Measurements from ENCODE around the gene MYH11. TPM values are rescaled to one million over a fixed set of nuclear protein-coding genes. Genes with fewer than 3 reads are reported as not detected.

Gene MYH11
- total RNA-seq, 1 experiment from 2014 or later = not detected

- Histone ChIP-seq H3K27me3 (replicated peaks; ENCODE audit: insufficient read depth, low read depth, low read length, poor library complexity) (no peaks in the 10 kb centered on the region), H3K4me1 (ENCODE audit: insufficient read depth, low read length, poor library complexity, severe bottlenecking) (peaks cover 4% of the 10 kb centered on the region), H3K36me3 (ENCODE audit: insufficient read depth, low read length, poor library complexity, severe bottlenecking) (peaks cover 3% of the 10 kb centered on the region), H3K27ac (ENCODE audit: low read depth, low read length, poor library complexity, severe bottlenecking) (no peak overlapping the region), H3K4me3 (ENCODE audit: low read depth, low read length, poor library complexity, severe bottlenecking) (no peak overlapping the region), H3K9me3 (ENCODE audit: low read depth, low read length, poor library complexity, severe bottlenecking) (no peaks in the 10 kb centered on the region)
- intact Hi-C loops (cut with micrococcal nuclease; ENCODE audit: unreplicated experiment) = no loop called here
- no peak for TF ChIP-seq EZH2 (IDR thresholded peaks at IDR 0.05; ENCODE audit: borderline replicate concordance, low read depth, low read length, poor library complexity, severe bottlenecking)
- TF ChIP-seq, protein P1, sequence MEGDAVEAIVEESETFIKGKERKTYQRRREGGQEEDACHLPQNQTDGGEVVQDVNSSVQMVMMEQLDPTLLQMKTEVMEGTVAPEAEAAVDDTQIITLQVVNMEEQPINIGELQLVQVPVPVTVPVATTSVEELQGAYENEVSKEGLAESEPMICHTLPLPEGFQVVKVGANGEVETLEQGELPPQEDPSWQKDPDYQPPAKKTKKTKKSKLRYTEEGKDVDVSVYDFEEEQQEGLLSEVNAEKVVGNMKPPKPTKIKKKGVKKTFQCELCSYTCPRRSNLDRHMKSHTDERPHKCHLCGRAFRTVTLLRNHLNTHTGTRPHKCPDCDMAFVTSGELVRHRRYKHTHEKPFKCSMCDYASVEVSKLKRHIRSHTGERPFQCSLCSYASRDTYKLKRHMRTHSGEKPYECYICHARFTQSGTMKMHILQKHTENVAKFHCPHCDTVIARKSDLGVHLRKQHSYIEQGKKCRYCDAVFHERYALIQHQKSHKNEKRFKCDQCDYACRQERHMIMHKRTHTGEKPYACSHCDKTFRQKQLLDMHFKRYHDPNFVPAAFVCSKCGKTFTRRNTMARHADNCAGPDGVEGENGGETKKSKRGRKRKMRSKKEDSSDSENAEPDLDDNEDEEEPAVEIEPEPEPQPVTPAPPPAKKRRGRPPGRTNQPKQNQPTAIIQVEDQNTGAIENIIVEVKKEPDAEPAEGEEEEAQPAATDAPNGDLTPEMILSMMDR (conservative IDR thresholded peaks at IDR 0.05; ENCODE audit: low read depth, low read length) = no peak
- ChIA-PET POLR2A (ENCODE audit: low non-redundant PET) (no interaction called here), CTCF (interaction anchor here (0.6 kb wide), 1 partner anchor 15 kb away, joined by 4 read pairs; no protein-coding TSS in a partner anchor)
- BruUV-seq (replicated peaks) = no TSS peak
- no peak for DNase-seq (ENCODE audit: low spot score)
These were observed 202.2 kb downstream of the MYH11 start for GRCh38 chr16:15654591-15654990.

GRCh38 chr16:15653227-15653626 lies 203.6 kb downstream of the MYH11 start:
- no peak overlapping the region for H3K4me3 ChIP-seq (ENCODE audit: low read depth, low read length, poor library complexity, severe bottlenecking)

More at GRCh38 chr16:15653227-15653626, 203.6 kb downstream of the MYH11 start:
- intact Hi-C loops (cut with micrococcal nuclease; ENCODE audit: unreplicated experiment) = no loop called here
- Histone ChIP-seq H3K27ac (ENCODE audit: low read depth, low read length, poor library complexity, severe bottlenecking) (no peak overlapping the region), H3K9me3 (ENCODE audit: low read depth, low read length, poor library complexity, severe bottlenecking) (no peaks in the 10 kb centered on the region), H3K36me3 (ENCODE audit: insufficient read depth, low read length, poor library complexity, severe bottlenecking) (no peaks in the 10 kb centered on the region), H3K4me1 (ENCODE audit: insufficient read depth, low read length, poor library complexity, severe bottlenecking) (peaks cover 4% of the 10 kb centered on the region), H3K27me3 (replicated peaks; ENCODE audit: insufficient read depth, low read depth, low read length, poor library complexity) (no peaks in the 10 kb centered on the region)
- POLR2A ChIA-PET (ENCODE audit: low non-redundant PET) = no interaction called here
- TF ChIP-seq, protein P1 (conservative IDR thresholded peaks at IDR 0.05; ENCODE audit: low read depth, low read length) = no peak
- no peak for TF ChIP-seq EZH2 (IDR thresholded peaks at IDR 0.05; ENCODE audit: borderline replicate concordance, low read depth, low read length, poor library complexity, severe bottlenecking)
- CTCF ChIA-PET = interaction anchor here (0.6 kb wide), 1 partner anchor 54 kb away, joined by 4 read pairs; no protein-coding TSS in a partner anchor
- DNase-seq (ENCODE audit: low spot score) = no peak
- no TSS peak for BruUV-seq (replicated peaks)

Other genes starting within 250 kb of the MYH11 start
- gene MARF1, start 213.9 kb downstream of the MYH11 start, total RNA-seq (2021) = 71.6 and 75.9 TPM in 2 replicates
- gene NDE1, start 206.8 kb downstream of the MYH11 start, total RNA-seq (2021) = 78.1 and 79.6 TPM in 2 replicates
- gene CEP20, start 31.6 kb upstream of the MYH11 start, total RNA-seq (2021) = 50.2 and 51.0 TPM in 2 replicates
- gene ABCC1, start 92.6 kb upstream of the MYH11 start, total RNA-seq (2021) = 25.0 and 32.1 TPM in 2 replicates

Measured in A673 (cell line).